Astrocyte of the spinal cord (primary cell): ENCODE measurements around the gene ALG12.

Source experiments
- DNase-seq: peaks from one replicate; pipeline ENCODE4 v3.0.0; 2011; ENCODE audit warnings: low read depth, low spot score
- H3K4me3 ChIP-seq: 2 replicates; pipeline ENCODE4 v1.5.1; 2011; ENCODE audit warnings: low read depth, mild to moderate bottlenecking, low read length, moderate library complexity
- CTCF ChIP-seq: IDR thresholded peaks from 2 replicates; pipeline ENCODE4 v1.5.1; 2012; ENCODE audit warnings: low read depth, mild to moderate bottlenecking, low read length, inconsistent platforms
- in situ Hi-C: cut with HindIII; loops from 2 replicates; pipeline ENCODE4 v1.10.0; 2017; ENCODE audit warnings: low sequenced_read_pairs

The ALG12 gene

DNA sequence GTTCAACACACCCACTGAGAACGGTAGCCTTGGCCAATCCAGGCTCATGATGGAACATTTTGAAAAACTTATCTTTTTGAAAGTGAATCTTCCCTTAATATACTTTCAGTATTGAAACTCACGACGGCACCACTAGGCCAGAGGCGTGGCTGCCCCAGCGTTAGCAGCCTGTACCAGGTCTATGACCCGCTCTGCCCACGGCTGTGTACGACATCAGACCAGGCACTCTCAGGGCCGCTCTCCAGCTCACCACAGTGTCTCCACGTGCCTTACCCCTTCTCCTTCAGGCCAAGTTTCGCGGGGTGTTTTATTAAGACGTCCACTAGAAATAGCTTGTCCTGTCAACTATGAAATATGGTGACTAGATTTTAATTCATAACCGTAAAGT, 31.2 kb downstream of the ALG12 start:
- TF ChIP-seq CTCF, result no peak
- in situ Hi-C loops, result no loop called here
- DNase-seq, result no peak
- H3K4me3 ChIP-seq, result no peak overlapping the region

- no peak overlapping the region for H3K4me3 ChIP-seq
- in situ Hi-C loops, result no loop called here
- no peak for DNase-seq
- no peak for TF ChIP-seq CTCF
Observed at GRCh38 chr22:49886346-49887063, 31.7 kb downstream of the ALG12 start.

GRCh38 chr22:49885881-49886280, 32.4 kb downstream of the ALG12 start:
- in situ Hi-C loops, result no loop called here
- no peak for TF ChIP-seq CTCF
- no peak overlapping the region for H3K4me3 ChIP-seq
- no peak for DNase-seq

GRCh38 chr22:49885281-49885680, 33.0 kb downstream of the ALG12 start:
- in situ Hi-C loops, result no loop called here
- TF ChIP-seq CTCF, result no peak
- H3K4me3 ChIP-seq, result no peak overlapping the region
- DNase-seq, result no peak

DNA sequence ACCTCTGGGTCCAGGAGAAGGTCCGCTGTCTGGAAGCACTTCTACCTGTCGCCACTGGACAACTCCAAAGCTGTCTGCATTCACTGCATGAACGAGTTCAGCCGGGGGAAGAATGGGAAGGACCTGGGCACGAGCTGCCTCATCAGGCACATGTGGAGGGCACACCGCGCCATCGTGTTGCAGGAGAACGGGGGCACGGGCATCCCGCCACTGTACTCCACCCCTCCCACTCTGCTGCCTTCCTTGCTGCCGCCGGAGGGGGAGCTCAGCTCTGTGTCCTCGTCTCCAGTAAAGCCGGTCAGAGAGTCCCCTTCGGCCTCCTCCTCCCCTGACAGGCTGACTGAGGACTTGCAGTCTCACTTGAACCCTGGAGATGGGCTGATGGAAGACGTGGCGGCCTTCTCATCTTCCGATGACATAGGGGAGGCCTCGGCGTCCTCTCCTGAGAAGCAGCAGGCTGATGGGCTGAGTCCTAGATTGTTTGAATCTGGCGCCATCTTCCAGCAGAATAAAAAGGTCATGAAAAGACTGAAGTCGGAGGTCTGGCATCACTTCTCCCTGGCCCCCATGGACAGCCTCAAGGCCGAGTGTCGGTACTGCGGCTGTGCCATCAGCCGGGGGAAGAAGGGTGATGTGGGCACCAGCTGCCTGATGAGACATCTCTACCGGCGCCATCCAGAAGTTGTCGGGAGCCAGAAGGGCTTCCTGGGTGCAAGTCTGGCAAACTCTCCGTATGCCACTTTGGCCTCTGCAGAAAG, 33.6 kb downstream of the ALG12 start:
- TF ChIP-seq CTCF, result no peak

DNA sequence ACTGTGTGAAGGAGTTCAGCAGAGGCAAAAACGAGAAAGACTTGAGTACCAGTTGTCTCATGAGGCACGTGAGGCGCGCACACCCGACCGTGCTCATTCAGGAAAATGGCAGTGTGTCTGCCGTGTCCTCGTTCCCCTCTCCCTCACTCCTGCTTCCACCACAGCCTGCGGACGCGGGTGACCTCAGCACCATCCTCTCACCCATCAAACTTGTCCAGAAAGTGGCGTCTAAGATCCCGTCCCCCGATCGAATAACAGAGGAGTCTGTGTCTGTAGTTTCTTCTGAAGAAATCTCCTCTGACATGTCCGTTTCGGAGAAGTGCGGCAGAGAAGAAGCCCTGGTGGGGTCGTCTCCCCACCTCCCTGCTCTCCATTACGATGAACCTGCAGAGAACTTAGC, 34.2 kb downstream of the ALG12 start:
- TF ChIP-seq CTCF, result no peak
- no peak for DNase-seq
- in situ Hi-C loops, result no loop called here
- H3K4me3 ChIP-seq, result no peak overlapping the region

More for the DNA sequence above, 33.6 kb downstream of the ALG12 start:
- H3K4me3 ChIP-seq, result no peak overlapping the region
- in situ Hi-C loops, result no loop called here
- no peak for DNase-seq
